ENCODE measurements around the gene WDR64.
"Not testable (repeated sequence)": the region's sequence is repeated elsewhere in the genome, so short reads cannot be mapped to it uniquely, and the experiment has no call there.

WDR64 gene

DNA sequence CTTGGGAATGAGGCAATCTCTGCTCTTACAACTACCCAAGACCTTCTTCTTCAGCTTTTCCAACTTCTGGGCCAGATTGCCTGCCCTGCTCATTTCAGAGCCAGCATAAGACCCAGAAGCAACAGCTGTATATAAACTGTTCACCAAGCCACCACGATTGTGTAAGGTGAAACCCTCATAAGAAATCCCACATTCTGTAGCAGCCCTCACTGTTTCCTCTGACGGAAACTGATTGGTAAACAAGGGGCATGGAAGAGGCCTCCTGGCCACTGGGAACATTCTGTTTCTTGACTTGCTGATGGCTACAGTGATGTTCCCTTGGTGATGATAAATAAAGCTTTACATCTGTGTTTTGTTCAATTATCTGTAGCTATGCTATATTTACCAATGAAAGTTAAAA, 156.2 kb downstream of the WDR64 start:
- DNase-seq: no peak

DNA sequence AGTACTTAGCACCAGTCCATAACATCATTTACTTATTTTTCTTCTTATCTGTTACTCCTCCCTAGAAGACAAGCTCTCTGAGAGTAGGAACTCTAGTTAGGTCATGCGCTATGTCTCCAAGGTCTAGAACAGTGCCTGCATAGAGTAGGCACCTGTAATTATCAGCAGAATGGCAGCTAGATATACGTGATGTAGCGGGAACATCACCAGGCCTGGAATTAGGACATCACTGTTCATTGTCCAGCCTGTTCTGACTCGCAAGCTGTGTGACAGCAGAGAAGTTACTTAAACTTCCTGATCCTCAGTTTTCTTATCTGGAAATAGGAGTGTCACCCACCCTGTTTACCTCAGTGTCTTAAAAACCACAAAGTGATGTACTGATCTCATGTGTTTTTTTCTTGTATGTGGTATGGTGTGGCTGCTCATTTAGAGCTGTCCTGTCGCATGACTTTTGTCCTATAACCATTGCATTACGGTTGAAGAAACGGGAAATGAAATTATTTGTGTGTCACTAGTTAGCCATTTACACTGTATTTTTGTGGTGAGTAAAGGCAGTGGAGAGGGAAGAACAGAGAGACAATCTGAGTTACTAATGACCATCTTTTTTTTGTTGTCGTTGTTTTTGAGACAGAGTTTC, 158.8 kb downstream of the WDR64 start:
- no peak for DNase-seq

DNA sequence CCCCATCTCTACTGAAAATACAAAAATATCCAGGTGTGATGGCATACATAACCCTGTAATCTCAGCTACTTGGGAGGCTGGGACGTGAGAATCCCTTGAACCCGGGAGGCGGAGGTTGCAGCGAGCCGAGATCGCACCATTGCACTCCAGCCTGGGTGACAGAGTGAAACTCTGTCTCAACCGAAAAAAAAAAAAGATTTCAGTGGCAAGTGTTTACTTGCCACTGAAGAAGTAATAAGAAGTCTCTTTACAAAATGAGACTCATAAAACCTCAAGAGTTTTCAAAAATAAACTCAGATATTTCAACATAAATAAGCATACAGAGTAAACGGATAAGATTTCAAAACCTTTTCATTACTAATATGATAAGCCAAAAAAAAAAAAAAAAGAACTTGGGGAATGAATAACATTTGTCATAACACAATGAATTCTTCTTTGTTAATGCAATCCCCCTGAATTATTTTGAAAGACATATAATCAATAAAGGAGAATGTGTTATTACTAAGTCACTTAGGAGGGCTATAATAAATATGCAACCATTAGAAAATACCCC, 161.8 kb downstream of the WDR64 start:
- no peak for DNase-seq

DNA sequence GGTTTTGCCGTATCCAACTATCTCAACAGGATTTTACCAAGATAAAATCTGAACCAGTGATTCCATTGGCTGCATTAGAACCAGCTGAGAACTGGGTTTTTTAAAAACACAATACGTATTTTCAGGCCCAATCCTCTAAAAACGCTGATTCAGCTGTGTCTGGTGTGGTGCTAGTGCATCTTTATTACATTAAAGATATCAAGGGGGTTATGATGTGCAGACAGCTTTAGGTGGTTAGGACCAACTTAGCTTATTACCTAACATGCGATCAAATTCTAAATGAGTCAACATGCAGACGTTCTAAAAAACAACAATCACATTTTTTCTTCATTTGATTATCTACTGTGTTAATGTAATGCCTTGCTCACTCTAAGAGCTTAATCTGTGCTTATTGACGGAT, 163.9 kb downstream of the WDR64 start:
- DNase-seq: no peak

DNA sequence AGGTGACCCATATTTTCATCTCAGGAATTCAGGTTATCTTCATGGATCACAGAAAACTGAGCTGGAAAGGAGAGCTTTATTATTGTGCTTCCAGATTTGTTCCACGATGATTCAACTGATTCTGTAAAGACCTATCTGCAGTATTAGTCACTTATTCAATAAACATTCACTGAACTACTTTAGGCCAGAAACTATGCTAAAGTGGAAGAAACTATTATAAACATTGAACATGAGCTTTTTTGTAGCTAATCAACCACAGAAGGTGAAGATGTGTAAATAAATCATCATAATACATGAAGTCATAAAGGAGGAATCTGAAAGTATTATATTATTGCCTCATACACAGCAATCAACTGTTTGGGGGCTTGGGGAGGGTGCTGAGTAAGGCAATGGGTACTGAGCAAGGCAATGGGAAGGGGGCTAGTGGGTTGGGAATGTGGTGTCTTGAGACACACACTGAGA, 165.3 kb downstream of the WDR64 start:
- no peak for DNase-seq

DNA sequence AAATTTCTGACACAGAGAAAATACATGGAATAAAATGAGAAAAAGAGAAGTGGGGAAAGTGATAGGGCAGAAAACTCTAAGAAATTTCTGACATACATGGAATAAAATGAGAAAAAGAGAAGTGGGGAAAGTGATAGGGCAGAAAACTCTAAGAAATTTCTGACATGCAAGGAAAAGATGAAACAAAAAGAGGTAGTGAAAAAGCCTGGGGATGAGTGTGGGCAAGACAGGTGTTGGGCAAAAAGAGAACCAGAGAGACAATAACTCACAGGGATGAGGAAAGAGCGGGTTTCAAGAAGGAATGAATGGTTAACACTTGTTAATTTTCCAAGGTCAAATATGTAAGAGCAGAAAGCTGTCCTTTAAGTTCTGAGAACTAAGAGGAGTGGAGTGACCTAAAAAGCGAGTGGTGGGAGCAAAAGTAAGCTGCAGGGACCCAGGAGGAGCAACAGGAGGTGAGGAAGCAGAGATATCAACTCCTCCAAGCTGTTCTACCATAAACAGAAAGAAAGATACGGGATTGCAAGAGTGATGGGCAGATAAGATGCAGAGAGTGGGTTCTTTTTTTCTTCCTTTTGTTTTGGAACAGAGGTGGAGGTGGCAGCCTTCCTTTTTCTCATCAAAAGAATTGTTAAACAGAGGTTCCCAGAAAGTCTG, 166.0 kb downstream of the WDR64 start:
- DNase-seq: no peak

DNA sequence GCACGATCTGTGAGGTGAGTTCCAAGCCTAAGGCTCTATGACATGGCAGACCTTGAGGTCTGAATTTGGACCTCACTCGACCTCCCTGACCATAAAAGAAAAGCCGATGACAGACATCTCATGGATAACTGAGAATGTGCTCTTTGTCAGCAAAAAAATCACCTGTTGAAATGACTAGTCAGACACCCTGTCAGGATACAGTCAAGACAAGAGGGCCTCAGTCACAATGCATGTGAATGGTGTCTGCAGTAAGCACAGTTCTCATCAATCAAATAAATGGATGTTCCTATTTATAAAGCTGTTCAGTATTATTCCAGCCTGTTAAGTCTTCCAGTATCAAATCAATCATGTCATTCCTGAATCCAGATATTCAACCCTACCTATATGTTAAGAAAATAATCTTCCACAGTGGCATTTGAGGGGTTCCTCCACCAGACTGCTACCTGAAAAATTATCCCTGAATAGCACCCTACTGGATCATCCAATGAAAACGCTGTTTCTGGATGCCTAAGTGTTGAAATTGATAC, 167.3 kb downstream of the WDR64 start:
- DNase-seq: no peak

DNA sequence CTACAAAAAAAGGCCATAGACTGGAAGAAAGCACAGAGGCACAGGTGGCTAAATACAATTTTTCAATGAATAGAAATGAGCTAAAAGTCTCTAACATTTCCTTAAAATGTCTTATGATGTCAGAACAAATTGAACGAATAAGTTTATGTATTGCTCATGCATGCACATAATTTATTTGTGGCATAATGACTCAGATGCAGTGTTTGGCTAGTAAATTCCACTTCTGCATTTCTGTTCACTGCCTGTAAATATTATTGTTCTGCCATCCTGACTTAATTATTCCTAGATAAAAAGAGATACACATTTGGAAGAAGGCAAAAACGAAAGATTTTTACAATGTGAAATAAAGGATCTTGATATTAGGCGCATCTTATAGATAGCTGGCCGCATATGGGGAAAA, 169.3 kb downstream of the WDR64 start:
- DNase-seq: no peak

DNA sequence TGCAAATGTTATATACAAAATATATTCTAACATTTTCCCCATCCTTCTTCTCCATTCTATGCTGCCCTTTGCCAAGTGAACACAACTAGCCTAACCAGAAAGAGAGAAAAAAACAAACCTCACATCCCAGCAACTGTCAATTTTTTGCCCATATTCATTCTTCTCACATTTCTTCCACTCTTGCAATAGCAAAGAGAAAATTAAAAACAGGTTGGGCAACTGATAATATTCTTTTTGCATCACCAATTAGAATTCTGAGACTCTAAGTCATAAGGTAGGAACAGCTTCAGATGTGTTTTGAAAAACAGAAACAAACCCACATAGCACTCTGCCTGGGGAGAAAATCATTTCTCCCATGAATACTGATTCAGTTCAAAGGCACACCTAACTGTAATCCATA, 170.8 kb downstream of the WDR64 start:
- DNase-seq: no peak

DNA sequence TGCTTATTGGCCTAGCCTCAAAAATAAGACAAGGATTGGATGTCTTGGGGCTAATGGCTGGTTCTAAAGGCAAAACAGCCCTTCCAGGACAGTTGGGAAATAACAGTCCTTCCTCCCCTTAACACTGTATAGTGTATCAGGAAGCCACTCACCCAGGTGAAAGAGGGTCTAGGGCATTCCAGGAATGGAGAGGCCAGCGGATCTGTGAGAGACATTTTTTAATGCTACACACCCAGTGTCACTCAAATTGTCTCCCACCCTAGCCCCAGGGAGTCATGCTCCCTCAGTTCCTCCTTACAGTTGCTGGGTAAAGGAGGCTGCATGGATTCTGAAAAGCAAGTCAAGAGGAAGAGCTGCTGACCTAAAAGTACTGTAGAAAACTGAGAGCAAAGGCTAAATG, 171.8 kb downstream of the WDR64 start:
- no peak for DNase-seq

DNA sequence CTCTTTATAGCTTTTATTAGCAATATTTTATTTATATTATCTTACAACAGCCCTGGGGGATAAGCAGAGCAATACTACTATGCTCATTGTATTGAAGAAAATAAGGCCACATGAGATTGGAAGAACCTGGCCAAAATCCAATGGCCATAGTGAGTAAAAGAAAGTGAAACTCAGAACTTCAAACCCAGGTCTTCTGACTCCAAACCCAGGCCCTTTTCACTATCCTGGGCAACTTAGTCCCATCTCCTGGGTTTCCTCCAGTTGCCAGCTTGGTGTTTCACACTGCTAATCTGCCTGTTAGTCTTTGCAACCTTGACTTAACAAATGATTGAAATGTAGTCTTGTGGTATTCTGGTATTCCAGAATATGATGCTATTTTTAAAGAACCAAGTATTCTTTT, 173.5 kb downstream of the WDR64 start:
- DNase-seq: no peak

DNA sequence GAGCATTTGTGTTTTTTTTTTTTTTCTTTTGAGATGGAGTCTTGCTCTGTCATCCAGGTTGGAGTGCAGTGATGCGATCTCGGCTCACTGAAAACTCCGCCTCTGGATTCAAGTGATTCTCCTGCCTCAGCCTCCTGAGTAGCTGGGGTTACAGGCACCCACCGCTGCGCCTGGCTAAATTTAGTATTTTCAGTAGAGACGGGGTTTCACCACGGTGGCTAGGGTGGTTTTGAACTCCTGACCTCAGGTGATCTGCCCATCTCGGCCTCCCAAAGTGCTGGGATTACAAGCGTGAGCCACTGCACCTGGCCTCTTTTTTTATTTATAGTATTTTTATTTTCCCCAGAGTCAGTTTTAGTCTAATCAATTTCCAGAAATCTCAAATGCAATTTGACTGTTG, 174.5 kb downstream of the WDR64 start:
- DNase-seq: not testable (repeated sequence)

DNA sequence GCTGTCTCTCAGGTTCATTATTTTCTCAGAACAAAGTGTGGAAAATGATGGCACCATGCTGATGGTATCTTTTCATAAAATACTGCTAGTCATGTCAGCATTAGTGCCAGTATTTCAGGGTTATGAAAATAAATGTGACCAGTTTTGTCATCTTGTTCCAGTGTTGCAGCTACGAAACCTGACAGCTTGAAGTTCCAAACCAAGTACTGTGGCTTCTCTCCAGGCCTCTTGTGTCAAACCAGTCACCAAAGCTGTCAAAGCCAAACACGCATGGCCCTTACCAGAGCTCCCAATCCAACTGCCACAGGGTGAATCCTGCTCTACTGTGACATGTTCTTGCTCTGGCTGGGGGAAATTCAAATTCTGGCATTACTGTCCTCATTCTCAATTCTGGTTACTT, 175.2 kb downstream of the WDR64 start:
- no peak for DNase-seq

DNA sequence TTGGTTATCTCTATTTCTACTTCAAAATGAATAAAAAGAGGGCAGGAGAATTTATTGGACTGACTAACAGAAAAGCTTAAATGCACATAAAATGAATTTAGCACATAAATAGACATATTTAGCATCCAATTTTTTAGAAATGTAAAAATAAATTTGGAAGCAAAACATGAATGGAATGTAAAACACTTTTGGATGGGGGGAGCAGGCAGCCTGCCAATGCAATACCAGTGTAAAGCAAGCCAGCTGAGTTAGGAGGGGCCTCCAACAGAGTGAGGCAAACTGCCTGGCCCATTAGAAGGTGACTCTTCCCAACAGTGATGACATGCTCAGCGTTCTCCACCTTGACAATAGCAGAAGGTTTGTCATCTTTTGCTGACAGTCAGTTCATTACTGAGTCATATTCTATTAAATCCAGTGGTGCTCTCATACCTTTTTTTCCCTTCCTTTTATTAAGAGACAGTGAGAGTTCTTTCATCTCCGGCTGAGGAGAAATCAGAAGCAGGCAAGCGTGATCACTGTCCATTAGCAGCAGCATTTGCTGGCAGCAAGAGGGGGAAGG, 176.5 kb downstream of the WDR64 start:
- DNase-seq: no peak

DNA sequence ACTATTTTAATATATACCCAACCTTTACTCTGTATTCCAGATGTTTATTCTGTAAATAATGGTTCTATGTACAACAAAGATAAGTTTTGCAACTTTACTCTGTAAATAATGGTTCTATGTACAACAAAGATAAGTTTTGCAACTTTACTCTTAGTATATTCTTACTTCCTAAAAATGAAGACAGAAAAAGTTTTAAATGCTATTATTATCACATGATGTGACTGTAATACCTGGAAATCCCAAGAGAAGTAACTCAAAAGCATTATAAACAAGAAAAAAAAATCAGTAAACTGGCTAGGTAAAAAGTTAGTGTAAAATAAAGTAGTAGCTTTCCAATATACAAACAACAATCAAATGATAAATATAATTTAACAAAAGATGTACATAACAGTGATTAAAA, 177.4 kb downstream of the WDR64 start:
- DNase-seq: no peak

DNA sequence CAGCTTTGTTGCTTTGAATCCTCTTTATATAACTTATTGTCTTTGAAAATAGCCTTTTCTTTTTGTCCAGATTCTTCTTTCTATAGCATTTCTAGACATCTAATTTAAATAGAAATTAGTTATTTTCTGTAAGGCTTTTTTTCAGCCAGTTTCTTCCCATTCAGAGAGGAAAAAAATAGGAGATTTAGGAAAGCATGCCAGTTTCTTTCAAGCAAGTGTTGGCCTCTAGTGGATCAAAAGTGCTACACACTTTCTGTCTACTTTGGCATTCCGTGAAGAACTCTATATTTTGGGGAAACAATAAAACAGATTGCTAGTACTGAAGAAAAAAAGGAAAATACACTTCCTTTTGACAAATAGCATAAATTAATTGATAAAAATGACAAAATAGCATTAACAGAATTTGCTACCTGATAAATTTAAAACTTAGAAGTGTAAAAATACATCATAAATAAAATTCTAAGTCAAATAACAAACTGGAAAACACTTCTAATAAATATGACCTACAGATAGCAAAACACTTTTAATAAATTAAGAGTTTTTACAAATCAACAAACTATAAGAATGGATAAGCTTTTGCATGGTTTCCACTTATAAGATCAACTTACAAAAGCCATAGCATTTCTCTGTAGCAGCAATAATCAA, 182.8 kb downstream of the WDR64 start:
- DNase-seq: no peak

DNA sequence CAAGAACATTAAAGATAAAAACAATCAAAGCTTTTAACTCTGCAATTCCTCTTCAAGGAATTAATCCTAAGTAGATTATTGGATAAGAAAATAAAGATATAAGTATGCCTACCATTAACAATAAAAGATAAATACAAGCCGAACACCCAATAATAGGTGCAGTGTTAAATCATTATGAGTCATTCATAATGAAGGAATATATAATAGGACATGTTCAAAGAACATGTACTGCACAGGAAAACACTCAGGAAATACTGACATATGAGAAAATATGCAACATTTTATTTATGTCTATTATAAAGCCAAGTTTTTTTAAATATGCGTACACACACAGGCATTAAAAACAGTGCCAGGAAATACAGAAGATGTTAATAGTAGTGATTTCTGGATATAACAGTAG, 184.9 kb downstream of the WDR64 start:
- DNase-seq: no peak

DNA sequence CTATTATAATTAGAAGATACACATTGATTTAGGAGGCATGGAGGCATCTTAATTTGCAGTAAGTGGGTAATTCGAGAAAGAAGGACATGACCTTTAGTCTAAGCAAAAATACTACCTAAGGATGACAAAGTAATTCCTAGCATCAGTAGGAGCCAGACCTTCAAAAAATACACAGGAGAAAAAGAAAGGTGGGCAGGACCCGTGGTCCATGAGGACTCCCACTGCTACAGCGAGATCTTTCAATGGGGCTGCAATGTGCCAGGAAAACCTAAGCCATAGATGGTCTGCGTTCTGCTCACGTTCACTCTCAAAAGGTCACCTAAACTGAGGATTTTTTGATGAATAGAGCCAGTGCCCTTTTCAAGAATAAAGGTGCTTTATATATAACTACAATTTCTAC, 185.3 kb downstream of the WDR64 start:
- no peak for DNase-seq

DNA sequence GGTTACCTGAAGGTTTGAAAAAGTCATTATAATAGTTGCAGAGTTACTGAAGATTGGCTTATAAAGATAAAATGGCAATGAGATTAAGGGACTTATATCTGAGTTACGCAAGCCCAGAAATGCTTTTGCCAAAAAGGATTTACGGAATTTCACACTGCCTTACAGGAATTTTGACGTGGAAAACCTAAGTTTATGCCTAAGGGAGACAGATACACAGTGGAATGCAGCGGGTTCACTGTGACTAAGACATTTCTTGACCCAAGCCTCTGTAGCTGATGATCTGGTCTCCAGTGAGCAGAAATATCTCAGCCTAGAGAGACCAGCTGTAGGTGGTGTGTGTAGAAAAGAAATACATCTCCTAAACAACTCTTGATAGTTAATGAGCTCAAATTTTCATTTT, 185.8 kb downstream of the WDR64 start:
- no peak for DNase-seq

DNA sequence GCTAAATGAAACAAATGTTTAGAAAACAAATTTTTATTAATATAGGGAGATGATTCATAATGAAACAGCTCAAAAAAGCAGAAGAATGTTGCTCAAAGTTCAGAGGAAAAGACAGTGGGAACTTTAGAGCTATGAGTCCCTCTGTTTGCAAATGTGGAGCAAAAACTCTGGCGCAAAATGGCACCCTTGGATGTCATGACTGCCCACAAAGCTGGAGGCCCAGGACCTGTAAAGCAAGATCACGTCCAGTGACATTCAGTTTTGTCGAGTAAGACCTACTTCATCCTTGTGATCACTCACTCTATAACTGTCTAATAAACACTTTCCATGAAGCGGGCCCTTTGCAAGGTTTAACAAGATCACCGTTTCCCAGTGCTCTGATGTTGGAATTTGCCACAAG, 186.8 kb downstream of the WDR64 start:
- DNase-seq: no peak

DNA sequence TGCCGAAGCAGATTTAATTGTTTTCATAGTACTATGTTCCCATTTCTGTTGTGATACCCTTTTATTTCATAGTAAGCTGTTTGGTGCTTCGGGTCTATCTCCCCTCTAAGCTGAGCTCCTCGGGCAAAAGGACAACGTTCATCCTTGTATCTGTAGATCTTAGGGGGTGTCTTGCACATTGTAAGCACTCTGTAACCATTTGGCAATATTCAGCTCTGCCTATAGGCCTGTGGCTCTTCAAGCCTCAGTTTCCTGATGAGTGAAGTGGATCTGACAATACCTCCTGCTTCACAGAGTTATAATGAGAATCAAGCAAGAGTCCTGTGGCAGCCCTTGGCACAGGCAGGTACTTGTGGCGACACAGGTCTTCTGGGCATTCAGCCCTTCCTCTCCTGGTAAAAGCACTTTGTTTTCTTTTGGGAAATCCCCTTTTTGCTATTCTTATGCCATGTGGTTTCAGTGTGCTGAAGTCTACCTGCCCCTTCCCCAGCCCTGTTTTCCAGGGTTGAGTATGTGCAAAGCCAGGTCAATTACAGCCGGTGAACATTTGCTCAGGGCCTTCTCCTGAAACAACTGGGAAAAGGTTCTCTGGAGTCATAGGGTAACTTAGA, 187.4 kb downstream of the WDR64 start:
- DNase-seq: no peak

DNA sequence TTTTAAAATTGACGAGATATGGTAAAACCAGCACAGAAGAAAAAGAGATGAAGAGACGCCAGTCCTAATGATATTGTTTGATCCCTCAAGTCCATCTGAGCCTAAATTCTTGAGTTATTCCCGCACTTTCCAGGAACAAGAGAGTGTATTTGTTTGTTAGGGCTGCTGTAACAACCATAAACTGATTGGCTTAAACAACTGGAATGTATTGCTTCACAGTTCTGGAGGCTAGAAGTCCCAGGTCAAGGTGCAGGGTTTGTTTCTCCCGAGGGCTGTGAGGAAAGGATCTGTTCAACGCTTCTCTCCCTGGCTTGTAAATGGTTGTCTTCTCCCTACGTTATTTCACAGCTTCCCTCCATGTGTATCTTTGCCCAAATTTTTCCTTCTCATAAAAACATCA, 188.1 kb downstream of the WDR64 start:
- no peak for DNase-seq

DNA sequence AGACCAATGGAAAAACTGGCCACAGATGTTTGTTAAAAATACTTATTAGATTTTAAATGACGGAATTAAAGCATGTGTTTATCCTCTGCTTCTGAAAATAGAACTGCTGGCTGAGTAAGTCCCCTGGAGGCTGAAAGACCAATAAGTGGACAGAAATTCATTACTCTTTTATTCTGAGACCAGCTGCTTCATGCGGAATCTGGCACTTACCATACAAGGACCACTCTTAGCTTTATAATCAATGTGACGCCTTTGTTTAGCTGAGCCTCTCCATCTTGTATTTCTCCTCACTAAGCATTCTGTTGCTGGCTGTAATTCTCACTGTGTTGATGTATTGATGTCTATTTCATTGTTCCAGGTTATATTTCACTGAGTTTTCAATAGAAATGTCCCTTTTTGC, 189.6 kb downstream of the WDR64 start:
- DNase-seq: no peak
